HCEC 1CT (cell line): ENCODE data around the gene CD40.
"Not testable (repeated sequence)": the region's sequence is repeated elsewhere in the genome, so short reads cannot be mapped to it uniquely, and the experiment has no call there.

Source experiments
- DNase-seq: peaks from one replicate; pipeline ENCODE4 v3.0.0-alpha.2; 2017

The CD40 gene

GRCh38 chr20:46099491-46100287 lies 18.4 kb upstream of the CD40 start:
- no peak for DNase-seq

- not testable (repeated sequence) for DNase-seq
Observed at GRCh38 chr20:46100444-46100843, 17.7 kb upstream of the CD40 start.

- no peak for DNase-seq
Observed at GRCh38 chr20:46100988-46101387, 17.1 kb upstream of the CD40 start.

- DNase-seq: no peak
Observed at GRCh38 chr20:46101957-46102356, 16.2 kb upstream of the CD40 start.

- DNase-seq: no peak
Observed at GRCh38 chr20:46102940-46103339, 15.2 kb upstream of the CD40 start.

GRCh38 chr20:46104262-46104661 lies 13.9 kb upstream of the CD40 start:
- DNase-seq: no peak

GRCh38 chr20:46107061-46107460 lies 11.1 kb upstream of the CD40 start:
- DNase-seq: no peak

GRCh38 chr20:46108435-46108841 lies 9.7 kb upstream of the CD40 start:
- DNase-seq: no peak

GRCh38 chr20:46108976-46109375 lies 9.1 kb upstream of the CD40 start:
- no peak for DNase-seq

GRCh38 chr20:46111028-46111835 lies 6.9 kb upstream of the CD40 start:
- DNase-seq: no peak

- DNase-seq: no peak
Observed at GRCh38 chr20:46111836-46112212, 6.3 kb upstream of the CD40 start.

- DNase-seq: no peak
Observed at GRCh38 chr20:46112430-46113112, 5.5 kb upstream of the CD40 start.

GRCh38 chr20:46113113-46113470 lies 5.0 kb upstream of the CD40 start:
- no peak for DNase-seq

- no peak for DNase-seq
Observed at GRCh38 chr20:46114449-46114848, 3.7 kb upstream of the CD40 start.

- no peak for DNase-seq
Observed at GRCh38 chr20:46118481-46119020, 437 bp downstream of the CD40 start.

- no peak for DNase-seq
Observed at GRCh38 chr20:46119028-46119546, 973 bp downstream of the CD40 start.

- no peak for DNase-seq
Observed at GRCh38 chr20:46119547-46119946, 1.4 kb downstream of the CD40 start.

GRCh38 chr20:46120136-46120535 lies 2.0 kb downstream of the CD40 start:
- DNase-seq: no peak

GRCh38 chr20:46121184-46121930 lies 3.2 kb downstream of the CD40 start:
- DNase-seq: no peak

GRCh38 chr20:46122071-46122470 lies 4.0 kb downstream of the CD40 start:
- peak; percentile 30 for DNase-seq

GRCh38 chr20:46122516-46123481 lies 4.7 kb downstream of the CD40 start:
- no peak for DNase-seq
